Measurements from ENCODE around the gene TTC16. TPM values are rescaled to one million over a fixed set of nuclear protein-coding genes. Genes with fewer than 3 reads are reported as not detected.

TTC16 gene
- total RNA-seq, 5 donors from 2014 or later (not counting 1 experiment from before 2014, with no cell fraction given) = 4.6 to 31.8 (median 6.2) TPM

DNA sequence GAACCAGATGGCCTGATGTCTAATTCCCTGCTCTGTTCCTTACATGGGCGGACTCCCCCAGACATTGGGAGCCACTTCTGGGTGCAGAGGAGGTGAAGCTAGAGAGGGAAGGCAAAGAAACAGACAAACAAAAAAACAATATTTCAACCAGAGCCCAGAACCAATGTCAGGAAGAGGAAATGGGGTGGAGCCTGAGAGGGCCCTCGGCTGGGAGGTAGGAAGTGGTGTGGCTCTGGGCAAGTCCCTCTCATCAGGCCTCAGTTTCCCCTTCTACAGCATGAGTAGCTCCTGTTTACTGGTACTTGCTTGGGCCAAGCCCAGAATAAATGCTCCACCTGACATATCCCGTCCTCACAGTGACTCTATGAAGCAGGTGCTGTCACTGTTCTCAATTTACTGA lies 51.5 kb downstream of the TTC16 start:
- DNase-seq (peak in 2 of 35 experiments; percentile 25 to 53), ATAC-seq (replicated peaks in 1 of 4) (no peak)
- Mint-ChIP-seq H3K27ac (peak overlapping the region; percentile 95), H3K4me1 (peaks cover 89 to 94% (median 89%) of the 10 kb centered on the region in 3 donors), H3K36me3 (peaks cover 35% of the 10 kb centered on the region), H3K9me3 (no peaks in the 10 kb centered on the region), H3K27me3 (no peaks in the 10 kb centered on the region), H3K4me3 (peak overlapping the region; percentile 59 to 72 (median 60))
- Histone ChIP-seq H3K4me3 (ENCODE audit: control insufficient read depth in 1 of 2, extremely low read depth in 1 of 2, low read length in 1 of 2) (peak overlapping the region; percentile 4 to 32), H3K36me3 (ENCODE audit: control insufficient read depth in 2 of 2, extremely low read depth in 1 of 2, insufficient read depth in 1 of 2, low read length in 1 of 2) (peaks cover 9 to 62% of the 10 kb centered on the region in 2 donors), H3K27me3 (replicated peaks in 1 of 2; ENCODE audit: control insufficient read depth in 2 of 2, extremely low read depth in 1 of 2, insufficient read depth in 2 of 2, low read length in 1 of 2) (no peaks in the 10 kb centered on the region), H3K4me1 (ENCODE audit: control insufficient read depth in 1 of 2, extremely low read depth in 1 of 2, insufficient read depth in 2 of 2, low read length in 2 of 2) (peaks cover 50 to 79% of the 10 kb centered on the region in 2 experiments), H3K9me3 (no peaks in the 10 kb centered on the region), H3K27ac (ENCODE audit: low read length) (peak overlapping the region; percentile 58)
- CTCF ChIA-PET = interaction anchor here in 1 of 2 donors (0.8 kb wide), 2 partner anchors 25 to 154 kb away, joined by 3 to 4 read pairs; no protein-coding TSS in a partner anchor
- WGBS (ENCODE audit: insufficient coverage) = 83% methylated on average over 1 of the region's 3 CpGs
- POLR2A ChIA-PET = interaction anchor here in 1 of 2 donors (0.6 kb wide), 1 partner anchor 161 kb away, joined by 5 read pairs; no protein-coding TSS in a partner anchor

DNA sequence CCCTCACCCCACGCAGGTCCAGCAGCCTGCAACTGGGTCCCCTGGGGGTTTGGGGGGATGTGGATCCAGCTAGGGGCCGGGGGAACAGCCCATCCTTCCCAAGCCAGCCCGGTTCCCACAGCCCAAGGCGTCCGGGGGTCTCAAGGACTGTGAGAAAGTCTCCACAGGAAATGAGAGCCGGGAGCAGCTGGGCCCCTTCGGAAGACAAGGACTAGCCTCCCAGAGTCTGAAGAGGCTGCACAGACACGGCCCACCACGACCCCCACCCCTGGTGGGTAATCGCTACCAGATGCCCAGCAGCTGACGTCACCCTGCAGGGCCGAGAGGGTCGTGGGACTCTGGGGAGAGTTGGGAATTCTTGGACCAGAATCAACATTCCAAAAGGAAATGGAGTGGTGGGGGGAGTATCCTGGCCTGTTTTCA lies 52.0 kb downstream of the TTC16 start:
- H3K9me3 ChIP-seq = no peaks in the 10 kb centered on the region
- peaks cover 31% of the 10 kb centered on the region for H3K36me3 Mint-ChIP-seq
- peaks cover 84 to 91% (median 87%) of the 10 kb centered on the region in 3 donors for H3K4me1 Mint-ChIP-seq
- ChIA-PET CTCF (interaction anchor here in 1 of 2 donors (0.6 kb wide), 1 partner anchor 11 kb away, joined by 3 read pairs; no protein-coding TSS in a partner anchor), POLR2A (no interaction called here)
- H3K4me3 ChIP-seq (ENCODE audit: control insufficient read depth in 1 of 2, extremely low read depth in 1 of 2, low read length in 1 of 2) = peak overlapping the region in 1 of 2 donors; percentile 32
- H3K4me1 ChIP-seq (ENCODE audit: control insufficient read depth in 1 of 2, extremely low read depth in 1 of 2, insufficient read depth in 2 of 2, low read length in 2 of 2) = peaks cover 52 to 83% of the 10 kb centered on the region in 2 experiments
- H3K9me3 Mint-ChIP-seq = no peaks in the 10 kb centered on the region
- H3K27ac ChIP-seq (ENCODE audit: low read length) = peak overlapping the region; percentile 58
- DNase-seq (no peak), ATAC-seq (replicated peaks in 1 of 4) (no peak)
- peaks cover 9 to 62% of the 10 kb centered on the region in 2 donors for H3K36me3 ChIP-seq (ENCODE audit: control insufficient read depth in 2 of 2, extremely low read depth in 1 of 2, insufficient read depth in 1 of 2, low read length in 1 of 2)
- H3K4me3 Mint-ChIP-seq = peak overlapping the region in 2 of 3 donors; percentile 35 to 72
- H3K27me3 ChIP-seq (replicated peaks in 1 of 2; ENCODE audit: control insufficient read depth in 2 of 2, extremely low read depth in 1 of 2, insufficient read depth in 2 of 2, low read length in 1 of 2) = no peaks in the 10 kb centered on the region
- H3K27me3 Mint-ChIP-seq = no peaks in the 10 kb centered on the region
- peak overlapping the region; percentile 95 for H3K27ac Mint-ChIP-seq
- 80% methylated on average over 8 of the region's 13 CpGs for WGBS (ENCODE audit: insufficient coverage)

DNA sequence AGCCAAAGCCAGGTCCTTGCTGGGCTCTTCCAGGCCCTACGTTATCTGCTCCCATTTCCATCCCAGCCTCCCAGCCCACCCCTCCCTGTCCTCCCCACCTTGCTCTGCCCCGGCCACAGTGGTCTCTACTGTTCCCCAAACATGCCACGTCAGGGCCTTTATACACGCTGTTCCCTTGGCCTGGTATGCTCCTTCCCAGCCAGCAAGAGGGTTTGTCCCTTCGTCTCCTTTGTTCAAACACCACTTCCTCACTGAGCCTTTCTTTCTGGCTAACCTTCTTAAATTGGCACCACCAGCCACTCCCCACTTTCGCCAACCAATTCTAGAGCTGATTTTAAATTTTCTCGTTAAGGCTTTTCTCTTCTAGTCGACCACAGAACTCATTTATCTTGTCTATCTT lies 52.8 kb downstream of the TTC16 start:
- Mint-ChIP-seq H3K4me1 (peaks cover 80 to 88% (median 83%) of the 10 kb centered on the region in 3 donors), H3K9me3 (no peaks in the 10 kb centered on the region), H3K27ac (peak overlapping the region; percentile 95), H3K36me3 (peaks cover 26% of the 10 kb centered on the region), H3K4me3 (peak overlapping the region; percentile 25 to 72 (median 35)), H3K27me3 (no peaks in the 10 kb centered on the region)
- WGBS (ENCODE audit: insufficient coverage) = 71% methylated on average over 8 of the region's 8 CpGs
- CTCF ChIA-PET = interaction anchor here in 1 of 2 donors (1.4 kb wide), 1 partner anchor 17 kb away, joined by 5 read pairs; the partner anchor contains the start of gene CDK9
- POLR2A ChIA-PET = interaction anchor here in 1 of 2 donors (0.6 kb wide), 1 partner anchor 98 kb away, joined by 11 read pairs; no protein-coding TSS in a partner anchor
- Histone ChIP-seq H3K27ac (ENCODE audit: low read length) (peak overlapping the region; percentile 58), H3K9me3 (no peaks in the 10 kb centered on the region), H3K27me3 (replicated peaks in 1 of 2; ENCODE audit: control insufficient read depth in 2 of 2, extremely low read depth in 1 of 2, insufficient read depth in 2 of 2, low read length in 1 of 2) (no peaks in the 10 kb centered on the region), H3K36me3 (ENCODE audit: control insufficient read depth in 2 of 2, extremely low read depth in 1 of 2, insufficient read depth in 1 of 2, low read length in 1 of 2) (peaks cover 9 to 65% of the 10 kb centered on the region in 2 donors), H3K4me1 (ENCODE audit: control insufficient read depth in 1 of 2, extremely low read depth in 1 of 2, insufficient read depth in 2 of 2, low read length in 2 of 2) (peaks cover 52 to 86% of the 10 kb centered on the region in 2 experiments), H3K4me3 (ENCODE audit: control insufficient read depth in 1 of 2, extremely low read depth in 1 of 2, low read length in 1 of 2) (no peak overlapping the region)
- ATAC-seq (replicated peaks in 1 of 4) (no peak), DNase-seq (no peak)

DNA sequence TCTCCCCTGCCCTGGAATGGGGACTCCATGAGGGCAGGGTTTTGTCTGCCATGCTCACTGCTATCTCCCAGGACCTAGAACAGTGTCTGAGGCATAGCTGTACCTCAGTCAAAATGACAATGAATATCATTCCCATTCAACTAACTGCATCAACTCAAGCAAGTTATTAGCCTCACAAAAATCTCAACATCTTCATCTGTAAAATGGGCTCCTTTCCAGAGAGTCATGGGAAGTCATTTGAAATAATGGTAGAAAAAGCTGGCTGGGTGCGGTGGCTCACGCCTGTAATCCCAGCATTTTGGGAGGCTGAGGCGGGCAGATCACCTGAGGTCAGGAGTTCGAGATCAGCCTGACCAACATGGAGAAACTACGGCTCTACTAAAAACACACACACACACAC lies 53.2 kb downstream of the TTC16 start:
- no CpG with 5 or more reads among the region's 5 CpGs for WGBS (ENCODE audit: insufficient coverage)
- ChIA-PET POLR2A (interaction anchor here (0.5 to 0.6 kb wide), 2 partner anchors 98 to 199 kb away, joined by 8 to 11 read pairs; no protein-coding TSS in a partner anchor), CTCF (interaction anchor here (1.0 to 1.4 kb wide), 2 partner anchors 15 to 16 kb away, joined by 3 to 5 read pairs; partner anchors contain the start of gene CDK9 (in 1 of the 2))
- Mint-ChIP-seq H3K4me3 (peak overlapping the region; percentile 13 to 72 (median 25)), H3K27ac (peak overlapping the region; percentile 95), H3K9me3 (no peaks in the 10 kb centered on the region), H3K36me3 (peaks cover 29% of the 10 kb centered on the region), H3K4me1 (peaks cover 80 to 88% (median 82%) of the 10 kb centered on the region in 3 donors), H3K27me3 (no peaks in the 10 kb centered on the region)
- Histone ChIP-seq H3K4me3 (ENCODE audit: control insufficient read depth in 1 of 2, extremely low read depth in 1 of 2, low read length in 1 of 2) (no peak overlapping the region), H3K27me3 (replicated peaks in 1 of 2; ENCODE audit: control insufficient read depth in 2 of 2, extremely low read depth in 1 of 2, insufficient read depth in 2 of 2, low read length in 1 of 2) (no peaks in the 10 kb centered on the region), H3K4me1 (ENCODE audit: control insufficient read depth in 1 of 2, extremely low read depth in 1 of 2, insufficient read depth in 2 of 2, low read length in 2 of 2) (peaks cover 54 to 86% of the 10 kb centered on the region in 2 experiments), H3K36me3 (ENCODE audit: control insufficient read depth in 2 of 2, extremely low read depth in 1 of 2, insufficient read depth in 1 of 2, low read length in 1 of 2) (peaks cover 13 to 67% of the 10 kb centered on the region in 2 donors), H3K9me3 (no peaks in the 10 kb centered on the region), H3K27ac (ENCODE audit: low read length) (peak overlapping the region; percentile 58)
- ATAC-seq (replicated peaks in 1 of 4) = no peak
- DNase-seq = no peak

DNA sequence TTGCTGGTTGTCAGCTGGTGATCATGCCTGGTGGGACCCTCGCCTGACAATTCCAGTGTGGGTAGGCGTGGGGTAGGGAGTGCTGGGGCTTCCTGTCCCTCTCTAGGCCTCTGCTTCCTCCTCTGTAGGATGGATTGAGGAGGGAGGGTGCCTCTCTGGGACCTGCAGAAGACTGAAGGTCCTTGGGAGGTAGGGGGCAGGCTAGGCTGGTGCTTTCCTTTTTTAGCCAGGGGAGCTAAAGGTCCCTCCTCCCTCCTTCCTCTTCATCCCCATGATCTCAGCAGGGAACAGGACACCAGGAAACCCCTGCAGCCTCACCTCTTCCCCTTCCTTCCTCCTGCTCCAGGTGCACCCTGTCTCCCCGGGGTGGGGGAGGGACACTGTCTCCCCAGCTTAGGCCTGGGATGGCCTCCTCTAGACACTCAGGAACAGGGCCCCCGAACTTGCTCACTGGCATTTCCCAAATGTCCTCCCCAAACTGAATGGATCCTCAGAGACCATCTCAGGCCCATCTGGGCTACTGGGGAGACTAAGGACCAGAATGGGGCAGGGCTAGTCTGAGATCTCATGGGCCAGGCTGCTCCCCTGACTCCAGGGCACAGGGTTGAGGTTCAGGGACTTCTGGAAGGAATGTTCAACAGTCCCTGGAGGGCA lies 54.2 kb downstream of the TTC16 start:
- peak in 1 of 35 experiments; percentile 31 for DNase-seq
- Histone ChIP-seq H3K36me3 (ENCODE audit: control insufficient read depth in 2 of 2, extremely low read depth in 1 of 2, insufficient read depth in 1 of 2, low read length in 1 of 2) (peaks cover 15 to 65% of the 10 kb centered on the region in 2 donors), H3K4me3 (ENCODE audit: control insufficient read depth in 1 of 2, extremely low read depth in 1 of 2, low read length in 1 of 2) (peak overlapping the region; percentile 57 to 58), H3K4me1 (ENCODE audit: control insufficient read depth in 1 of 2, extremely low read depth in 1 of 2, insufficient read depth in 2 of 2, low read length in 2 of 2) (peaks cover 54 to 89% of the 10 kb centered on the region in 2 experiments), H3K9me3 (no peaks in the 10 kb centered on the region), H3K27ac (ENCODE audit: low read length) (peak overlapping the region; percentile 95), H3K27me3 (replicated peaks in 1 of 2; ENCODE audit: control insufficient read depth in 2 of 2, extremely low read depth in 1 of 2, insufficient read depth in 2 of 2, low read length in 1 of 2) (no peaks in the 10 kb centered on the region)
- no peaks in the 10 kb centered on the region for H3K27me3 Mint-ChIP-seq
- H3K4me3 Mint-ChIP-seq = peak overlapping the region; percentile 86 to 89 (median 87)
- peaks cover 27% of the 10 kb centered on the region for H3K36me3 Mint-ChIP-seq
- ChIA-PET POLR2A (interaction anchor here in 1 of 2 donors (0.6 kb wide), 1 partner anchor 9 kb away, joined by 3 read pairs; no protein-coding TSS in a partner anchor), CTCF (interaction anchor here (0.6 to 2.6 kb wide), 7 partner anchors 15 to 255 kb away, joined by 3 to 22 read pairs (median 5); partner anchors contain the start of genes TOR2A (in 2 of the 2) and CDK9 (in 1 of the 2))
- H3K4me1 Mint-ChIP-seq = peaks cover 80 to 86% (median 81%) of the 10 kb centered on the region in 3 donors
- WGBS (ENCODE audit: insufficient coverage) = 59% methylated on average over 2 of the region's 4 CpGs
- peak overlapping the region; percentile 95 for H3K27ac Mint-ChIP-seq
- no peak for ATAC-seq (replicated peaks in 1 of 4)
- H3K9me3 Mint-ChIP-seq = no peaks in the 10 kb centered on the region

DNA sequence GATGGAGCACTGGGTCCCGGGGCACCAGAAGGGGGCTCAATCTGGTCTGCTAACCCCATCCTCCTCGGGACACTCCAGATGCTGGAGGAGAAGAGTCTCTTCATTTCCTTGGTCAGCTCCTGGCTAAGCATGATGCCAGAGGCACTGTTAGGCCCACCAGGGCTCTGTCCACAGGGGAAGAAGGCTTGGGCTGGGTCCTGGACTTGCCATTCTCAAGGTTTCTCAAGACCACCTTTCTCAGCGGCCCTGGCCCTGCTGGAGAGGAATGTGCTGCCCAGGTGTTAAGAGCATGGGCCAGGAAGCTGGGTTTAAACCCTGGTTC lies 54.7 kb downstream of the TTC16 start:
- H3K4me3 Mint-ChIP-seq = peak overlapping the region; percentile 86 to 89 (median 87)
- no peaks in the 10 kb centered on the region for H3K27me3 Mint-ChIP-seq
- H3K27ac Mint-ChIP-seq = peak overlapping the region; percentile 95
- peaks cover 76 to 82% (median 77%) of the 10 kb centered on the region in 3 donors for H3K4me1 Mint-ChIP-seq
- no peaks in the 10 kb centered on the region for H3K27me3 ChIP-seq (replicated peaks in 1 of 2; ENCODE audit: control insufficient read depth in 2 of 2, extremely low read depth in 1 of 2, insufficient read depth in 2 of 2, low read length in 1 of 2)
- WGBS (ENCODE audit: insufficient coverage) = 58% methylated on average over 3 of the region's 3 CpGs
- H3K9me3 ChIP-seq = no peaks in the 10 kb centered on the region
- ATAC-seq (replicated peaks in 1 of 4) (no peak), DNase-seq (no peak)
- ChIA-PET CTCF (interaction anchor here (0.6 to 2.8 kb wide), 6 partner anchors 15 to 215 kb away, joined by 3 to 31 read pairs (median 4); partner anchors contain the start of genes CDK9 (in 2 of the 2) and TOR2A (in 1 of the 2)), POLR2A (interaction anchor here in 1 of 2 donors (0.5 kb wide), 2 partner anchors 39 to 85 kb away, joined by 4 to 6 read pairs; no protein-coding TSS in a partner anchor)
- peak overlapping the region; percentile 57 to 58 for H3K4me3 ChIP-seq (ENCODE audit: control insufficient read depth in 1 of 2, extremely low read depth in 1 of 2, low read length in 1 of 2)
- peaks cover 54 to 90% of the 10 kb centered on the region in 2 experiments for H3K4me1 ChIP-seq (ENCODE audit: control insufficient read depth in 1 of 2, extremely low read depth in 1 of 2, insufficient read depth in 2 of 2, low read length in 2 of 2)
- H3K36me3 ChIP-seq (ENCODE audit: control insufficient read depth in 2 of 2, extremely low read depth in 1 of 2, insufficient read depth in 1 of 2, low read length in 1 of 2) = peaks cover 12 to 60% of the 10 kb centered on the region in 2 donors
- peaks cover 22% of the 10 kb centered on the region for H3K36me3 Mint-ChIP-seq
- no peaks in the 10 kb centered on the region for H3K9me3 Mint-ChIP-seq
- H3K27ac ChIP-seq (ENCODE audit: low read length) = peak overlapping the region; percentile 95
